ENCODE data around the gene PKIG. TPM values are rescaled to one million over a fixed set of nuclear protein-coding genes. Genes with fewer than 3 reads are reported as not detected.

The PKIG gene
- total and polyA plus RNA-seq, 2 of the 8 experiments (the other 6 are each of a cell fraction or from before 2014, with no cell fraction given) = 26.7 to 34.3 TPM

DNA sequence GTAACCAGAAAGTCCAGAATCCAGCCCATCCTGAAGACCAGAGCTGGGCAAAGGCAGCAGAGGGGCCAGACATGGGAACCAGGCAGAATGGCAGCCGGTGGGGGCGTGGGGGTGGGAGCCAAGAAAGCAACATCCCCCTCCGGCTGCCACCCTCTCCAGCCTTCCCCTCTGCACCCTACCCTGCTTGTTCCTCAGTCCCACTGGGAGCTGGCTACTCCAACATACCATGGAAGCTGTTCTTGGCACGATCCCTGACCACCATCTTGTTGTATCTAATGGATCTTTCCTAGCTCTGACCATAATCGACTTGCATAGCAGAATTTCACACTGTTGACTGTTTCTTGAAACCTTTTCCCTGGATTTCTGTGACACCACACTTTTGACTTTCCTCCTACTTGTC lies 38.9 kb downstream of the PKIG start:
- Histone ChIP-seq H2AK5ac (ENCODE audit: low read depth, low read length) (no peak overlapping the region), H4K20me1 (replicated peaks in 1 of 2; ENCODE audit: control insufficient read depth in 1 of 2, insufficient read depth in 2 of 2, low read length in 2 of 2) (peaks cover 3 to 12% of the 10 kb centered on the region in 2 experiments), H3K9me3 (ENCODE audit: insufficient read depth in 2 of 2, low read depth in 1 of 2, low read length in 1 of 2) (no peaks in the 10 kb centered on the region), H2AFZ (ENCODE audit: low read length) (no peak overlapping the region), H4K5ac (ENCODE audit: insufficient read length, low read depth, low read length) (no peak overlapping the region), H3K27me3 (replicated peaks in 1 of 4; ENCODE audit: control insufficient read depth in 3 of 4, extremely low read depth in 1 of 4, insufficient read depth in 3 of 4, low read length in 3 of 4) (peaks cover 0 to 3% (median 0%) of the 10 kb centered on the region in 4 experiments; a peak in 3 of 7 replicates), H3K27ac (ENCODE audit: low read depth, low read length) (no peak overlapping the region), H3K56ac (replicated peaks; ENCODE audit: insufficient read length, low read depth, low read length) (no peak overlapping the region), H3K4me2 (ENCODE audit: insufficient read depth in 1 of 2, low read depth in 2 of 2, low read length in 2 of 2) (no peak overlapping the region), H2BK15ac (ENCODE audit: low read length) (no peak overlapping the region), H3K4ac (replicated peaks; ENCODE audit: insufficient read length, low read depth, low read length) (no peak overlapping the region), H3K4me1 (replicated peaks in 1 of 4; ENCODE audit: control insufficient read depth in 3 of 4, insufficient read depth in 4 of 4, low read length in 3 of 4) (peaks cover 0 to 15% (median 7%) of the 10 kb centered on the region in 4 experiments; a peak in 5 of 7 replicates), H3K23me2 (ENCODE audit: low read depth, low read length) (no peaks in the 10 kb centered on the region), H2BK12ac (ENCODE audit: low read depth, low read length) (no peak overlapping the region), H3K9ac (replicated peaks in 1 of 4; ENCODE audit: extremely low read depth in 1 of 4, low read depth in 3 of 4, low read length in 3 of 4) (no peak overlapping the region), H3K18ac (ENCODE audit: extremely low read depth, low read length) (no peak overlapping the region), H3K79me2 (ENCODE audit: control insufficient read depth in 1 of 2, insufficient read depth in 2 of 2, low read length in 2 of 2) (no peaks in the 10 kb centered on the region), H4K8ac (ENCODE audit: extremely low read depth, insufficient read depth, low read length) (no peak overlapping the region), H3K23ac (ENCODE audit: insufficient read length) (no peak overlapping the region), H2BK120ac (replicated peaks; ENCODE audit: low read depth, low read length) (no peak overlapping the region), H3K14ac (ENCODE audit: insufficient read length) (no peak overlapping the region), H2BK20ac (ENCODE audit: low read length) (no peak overlapping the region), H4K91ac (replicated peaks; ENCODE audit: insufficient read length, low read length) (no peak overlapping the region), H2BK5ac (ENCODE audit: low read depth, low read length) (no peak overlapping the region), H3K36me3 (ENCODE audit: control insufficient read depth in 2 of 4, insufficient read depth in 4 of 4, low read length in 3 of 4) (peaks cover 4 to 10% (median 7%) of the 10 kb centered on the region in 4 experiments; a peak in 5 of 8 replicates), H3K79me1 (ENCODE audit: low read depth, low read length) (no peaks in the 10 kb centered on the region), H3K4me3 (ENCODE audit: extremely low read depth in 1 of 4, insufficient read depth in 2 of 4, low read depth in 3 of 4, low read length in 4 of 4) (no peak overlapping the region)
- DNase-seq (ENCODE audit: low read depth in 1 of 2, low spot score in 2 of 2) = no peak
- 82% methylated on average over 5 of the region's 5 CpGs; no CpG with 5 or more reads in 1 of the 2 experiments for WGBS, 2 experiments (ENCODE audit: extremely low coverage in 1 of 2, insufficient coverage in 1 of 2, insufficient read length in 1 of 2, insufficient replicate concordance in 2 of 2, low coverage in 1 of 2, low lambda C conversion rate in 2 of 2, missing lambda C conversion rate in 1 of 2)
- ChIA-PET CTCF (ENCODE audit: partially characterized antibody) (no interaction called here), POLR2A (ENCODE audit: partially characterized antibody) (no interaction called here)
- FAIRE-seq = no peak
- no peak for TF ChIP-seq FOSL1 (IDR thresholded peaks at IDR 0.05; ENCODE audit: insufficient read depth, low read depth, low read length)
- TF ChIP-seq SRF (IDR thresholded peaks at IDR 0.05; ENCODE audit: low read depth, low read length) = no peak
- TF ChIP-seq SUZ12 (IDR thresholded peaks at IDR 0.05; ENCODE audit: low read length) = no peak
- TF ChIP-seq MAFK (IDR thresholded peaks at IDR 0.05; ENCODE audit: low read depth, low read length) = no peak
- no peak for TF ChIP-seq RAD21 (IDR thresholded peaks at IDR 0.05 in 1 of 2, conservative IDR thresholded peaks at IDR 0.05 in 1 of 2; ENCODE audit: low read depth in 2 of 2, low read length in 2 of 2)
- no peak for TF ChIP-seq TBP (IDR thresholded peaks at IDR 0.05; ENCODE audit: low read depth, low read length)
- no peak for TF ChIP-seq BACH1 (IDR thresholded peaks at IDR 0.05; ENCODE audit: low read length)
- TF ChIP-seq RNF2 (IDR thresholded peaks at IDR 0.05; ENCODE audit: borderline replicate concordance, low read depth, low read length, missing control alignments, poor library complexity, severe bottlenecking) = no peak
- no peak for TF ChIP-seq GTF2F1 (IDR thresholded peaks at IDR 0.05; ENCODE audit: borderline replicate concordance, low read depth, low read length)
- TF ChIP-seq TEAD4 (IDR thresholded peaks at IDR 0.05; ENCODE audit: low read depth, low read length) = no peak
- TF ChIP-seq CHD2 (IDR thresholded peaks at IDR 0.05; ENCODE audit: low read length) = no peak
- TF ChIP-seq, protein P1, sequence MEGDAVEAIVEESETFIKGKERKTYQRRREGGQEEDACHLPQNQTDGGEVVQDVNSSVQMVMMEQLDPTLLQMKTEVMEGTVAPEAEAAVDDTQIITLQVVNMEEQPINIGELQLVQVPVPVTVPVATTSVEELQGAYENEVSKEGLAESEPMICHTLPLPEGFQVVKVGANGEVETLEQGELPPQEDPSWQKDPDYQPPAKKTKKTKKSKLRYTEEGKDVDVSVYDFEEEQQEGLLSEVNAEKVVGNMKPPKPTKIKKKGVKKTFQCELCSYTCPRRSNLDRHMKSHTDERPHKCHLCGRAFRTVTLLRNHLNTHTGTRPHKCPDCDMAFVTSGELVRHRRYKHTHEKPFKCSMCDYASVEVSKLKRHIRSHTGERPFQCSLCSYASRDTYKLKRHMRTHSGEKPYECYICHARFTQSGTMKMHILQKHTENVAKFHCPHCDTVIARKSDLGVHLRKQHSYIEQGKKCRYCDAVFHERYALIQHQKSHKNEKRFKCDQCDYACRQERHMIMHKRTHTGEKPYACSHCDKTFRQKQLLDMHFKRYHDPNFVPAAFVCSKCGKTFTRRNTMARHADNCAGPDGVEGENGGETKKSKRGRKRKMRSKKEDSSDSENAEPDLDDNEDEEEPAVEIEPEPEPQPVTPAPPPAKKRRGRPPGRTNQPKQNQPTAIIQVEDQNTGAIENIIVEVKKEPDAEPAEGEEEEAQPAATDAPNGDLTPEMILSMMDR (IDR thresholded peaks at IDR 0.05; ENCODE audit: control extremely low read depth in 1 of 3, insufficient read depth in 1 of 3, low read depth in 1 of 3, low read length in 3 of 3) = no peak
